HG03139 (cell line): ENCODE results near the gene PSMD11.

Experiments used
- ATAC-seq: cut with Tn5 transposase; IDR thresholded peaks from one replicate; pipeline ENCODE4 v1.9.1; 2021; ENCODE audit not compliant: unreplicated experiment

Gene PSMD11

GRCh38 chr17:32463304-32463703 lies 19.0 kb downstream of the PSMD11 start:
- no peak for ATAC-seq

- ATAC-seq = no peak
Measured at GRCh38 chr17:32464374-32464773, 20.1 kb downstream of the PSMD11 start.

- ATAC-seq = no peak
Measured at GRCh38 chr17:32467949-32468348, 23.6 kb downstream of the PSMD11 start.

GRCh38 chr17:32470405-32471167 lies 26.3 kb downstream of the PSMD11 start:
- ATAC-seq = no peak

- no peak for ATAC-seq
Measured at GRCh38 chr17:32471652-32472051, 27.3 kb downstream of the PSMD11 start.

GRCh38 chr17:32475258-32475657 lies 30.9 kb downstream of the PSMD11 start:
- no peak for ATAC-seq

GRCh38 chr17:32477220-32477619 lies 32.9 kb downstream of the PSMD11 start:
- no peak for ATAC-seq

- no peak for ATAC-seq
Measured at GRCh38 chr17:32479074-32479617, 34.8 kb downstream of the PSMD11 start.

GRCh38 chr17:32481193-32481592 lies 36.9 kb downstream of the PSMD11 start:
- no peak for ATAC-seq

GRCh38 chr17:32482568-32483320 lies 38.4 kb downstream of the PSMD11 start:
- no peak for ATAC-seq

- no peak for ATAC-seq
Measured at GRCh38 chr17:32483451-32484019, 39.2 kb downstream of the PSMD11 start.

- ATAC-seq = no peak
Measured at GRCh38 chr17:32484041-32484461, 39.7 kb downstream of the PSMD11 start.

- no peak for ATAC-seq
Measured at GRCh38 chr17:32484628-32485027, 40.3 kb downstream of the PSMD11 start.

GRCh38 chr17:32485261-32486110 lies 41.2 kb downstream of the PSMD11 start:
- no peak for ATAC-seq

GRCh38 chr17:32486111-32486700 lies 41.9 kb downstream of the PSMD11 start:
- peak; percentile 38 for ATAC-seq

- peak; percentile 31 for ATAC-seq
Measured at GRCh38 chr17:32486701-32487472, 42.6 kb downstream of the PSMD11 start, which contains the start of gene CDK5R1. Gene CDK5R1, plus strand, starts transcription at chr17:32486993. Its CDS starts 628 bp downstream, at chr17:32487621.

- no peak for ATAC-seq
Measured at GRCh38 chr17:32487473-32488176, 43.3 kb downstream of the PSMD11 start.

- ATAC-seq = no peak
Measured at GRCh38 chr17:32488177-32488542, 43.9 kb downstream of the PSMD11 start.

GRCh38 chr17:32488604-32489180 lies 44.4 kb downstream of the PSMD11 start:
- no peak for ATAC-seq
